LNCaP clone FGC (cell line): ENCODE measurements around the gene MEGF10.

Experiments
- DNase-seq: peaks from one replicate; pipeline ENCODE4 v3.0.0-alpha.2; 2011; ENCODE audit warnings: low read depth
- H3K4me3 ChIP-seq: 2 replicates; pipeline ENCODE4 v1.5.1; 2011; ENCODE audit warnings: mild to moderate bottlenecking, low read depth, low read length, control low read depth
- CTCF ChIP-seq: IDR thresholded peaks from 2 replicates; pipeline ENCODE4 v1.5.1; 2012; ENCODE audit warnings: mild to moderate bottlenecking; ENCODE audit not compliant: control insufficient read depth, insufficient read depth; ENCODE audit errors: extremely low read depth

MEGF10 gene

GRCh38 chr5:127406326-127407121 is 115.9 kb downstream of the MEGF10 start:
- DNase-seq = no peak
- H3K4me3 ChIP-seq = no peak overlapping the region
- TF ChIP-seq CTCF = no peak

- no peak for DNase-seq
- no peak overlapping the region for H3K4me3 ChIP-seq
- no peak for TF ChIP-seq CTCF
Observed at GRCh38 chr5:127409246-127409917, 118.8 kb downstream of the MEGF10 start.

- TF ChIP-seq CTCF = no peak
- no peak overlapping the region for H3K4me3 ChIP-seq
- no peak for DNase-seq
Observed at GRCh38 chr5:127409921-127410675, 119.5 kb downstream of the MEGF10 start.

- no peak for TF ChIP-seq CTCF
- DNase-seq = no peak
- H3K4me3 ChIP-seq = no peak overlapping the region
Observed at GRCh38 chr5:127410959-127411358, 120.4 kb downstream of the MEGF10 start.

GRCh38 chr5:127411381-127411780 is 120.8 kb downstream of the MEGF10 start:
- H3K4me3 ChIP-seq = no peak overlapping the region
- DNase-seq = no peak
- no peak for TF ChIP-seq CTCF

GRCh38 chr5:127412698-127413097 is 122.1 kb downstream of the MEGF10 start:
- DNase-seq = no peak
- H3K4me3 ChIP-seq = no peak overlapping the region
- TF ChIP-seq CTCF = no peak
